GM12878 (cell line): Measurements from ENCODE around the gene NECAB2. TPM values are rescaled to one million over a fixed set of nuclear protein-coding genes. Genes with fewer than 3 reads are reported as not detected.

Experiments used
- ATAC-seq: fragments of 200-7000 bp; cut with Tn5 transposase; 3 replicates; pipeline ENCODE4 v1.9.1; 2020; ENCODE audit warnings: mild to moderate bottlenecking, moderate library complexity
- BruUV-seq: library from RNA; stranded (reverse); fragments of 400-500 nt; replicated peaks from 2 replicates; lab custom pipeline; 2021; lab: Mats Ljungman, UMichigan
- CTCF ChIA-PET: fragments of 300-600 bp; sonication (Branson Sonifier 250); formaldehyde crosslinking; extraction: SDS; loops from one replicate; lab custom pipeline; 2021; ENCODE audit warnings: inconsistent platforms; lab: Yijun Ruan, JAX
- POLR2A ChIA-PET: fragments of 350-600 bp; formaldehyde crosslinking; extraction: SDS; loops from one replicate; lab custom pipeline; 2021; ENCODE audit warnings: inconsistent platforms; lab: Charles Lee
- RAD21 ChIA-PET: fragments of 300-600 bp; sonication (Branson Sonifier 250); formaldehyde crosslinking; loops from one replicate; lab custom pipeline; 2023; ENCODE audit warnings: antibody characterized with exemption; ENCODE audit not compliant: unreplicated experiment; lab: Charles Lee
- SMC1A ChIA-PET: fragments of 300-600 bp; sonication (Branson Sonifier 250); formaldehyde crosslinking; loops from one replicate; lab custom pipeline; 2023; ENCODE audit not compliant: unreplicated experiment, uncharacterized antibody; lab: Charles Lee
- DNase-seq: peaks from one replicate; pipeline ENCODE4 v3.0.0-alpha.2; 2011; ENCODE audit warnings: low read depth, low spot score
- FAIRE-seq: peaks from 3 replicates; lab custom pipeline; 2011; peaks lifted over from hg19 to GRCh38; lab: Jason Lieb, UNC
- H2AFZ ChIP-seq: 2 replicates; pipeline ENCODE4 v1.6.0; 2011; ENCODE audit warnings: low read depth, low read length, control low read depth; ENCODE audit not compliant: control insufficient read depth
- H3K27ac ChIP-seq: 2 replicates; pipeline ENCODE4 v1.5.1; 2011; ENCODE audit warnings: control low read depth; ENCODE audit not compliant: control insufficient read depth, insufficient read depth
- H3K27me3 ChIP-seq, 2 experiments: replicated peaks in 1 of 2; 2 replicates each; pipeline versions ENCODE4 v1.6.0 to v1.6.1; 2011; ENCODE audit warnings: low read length in 1 of 2; ENCODE audit not compliant: control insufficient read depth in 2 of 2, insufficient read depth in 2 of 2
- H3K36me3 ChIP-seq, 2 experiments: 2 replicates each; pipeline ENCODE4 v1.5.1; 2011; ENCODE audit warnings: low read length in 1 of 2; ENCODE audit not compliant: control insufficient read depth in 2 of 2, insufficient read depth in 2 of 2
- H3K4me1 ChIP-seq: 2 replicates; pipeline ENCODE4 v1.6.1; 2011; ENCODE audit warnings: mild to moderate bottlenecking, low read length, moderate library complexity, mixed read lengths; ENCODE audit not compliant: control insufficient read depth, insufficient read depth
- H3K4me2 ChIP-seq: 2 replicates; pipeline ENCODE4 v1.6.0; 2011; ENCODE audit warnings: control low read depth; ENCODE audit not compliant: control insufficient read depth, insufficient read depth
- H3K4me3 ChIP-seq: fragments of 200-600 bp; sonication (generic); 2 replicates; pipeline ENCODE4 v1.5.1; 2016
- H3K79me2 ChIP-seq: 2 replicates; pipeline ENCODE4 v1.6.0; 2011; ENCODE audit warnings: low read length; ENCODE audit not compliant: control insufficient read depth, insufficient read depth
- H3K9ac ChIP-seq: 2 replicates; pipeline ENCODE4 v1.8.0; 2011; ENCODE audit warnings: low read length, control low read depth, mixed read lengths; ENCODE audit not compliant: control insufficient read depth, insufficient read depth
- H3K9me3 ChIP-seq: replicated peaks from 3 replicates; pipeline ENCODE4 v1.5.1; 2011; ENCODE audit warnings: mild to moderate bottlenecking, low read length; ENCODE audit not compliant: control insufficient read depth, insufficient read depth
- H4K20me1 ChIP-seq: 2 replicates; pipeline ENCODE4 v1.6.0; 2011; ENCODE audit not compliant: control insufficient read depth, insufficient read depth
- CHD2 ChIP-seq: IDR thresholded peaks from 2 replicates; pipeline ENCODE4 v1.6.1; 2011; ENCODE audit warnings: low read depth, low read length, improper control_type of control experiment, borderline replicate concordance
- CREB1 ChIP-seq: IDR thresholded peaks from 2 replicates; pipeline ENCODE4 v1.6.1; 2012; ENCODE audit warnings: low read depth, mild to moderate bottlenecking, inconsistent platforms
- E2F4 ChIP-seq: IDR thresholded peaks from 2 replicates; pipeline ENCODE4 v1.6.1; 2012; ENCODE audit warnings: low read depth, low read length, improper control_type of control experiment
- EGR1 ChIP-seq, 2 experiments: IDR thresholded peaks; 1 replicate in 1 of 2; 2 replicates in 1 of 2; pipeline ENCODE4 v1.6.1; 2011 to 2012; ENCODE audit warnings: low read depth in 2 of 2, low read length in 2 of 2, borderline replicate concordance in 1 of 2, mild to moderate bottlenecking in 1 of 2, moderate library complexity in 1 of 2
- GABPA ChIP-seq: IDR thresholded peaks from 2 replicates; pipeline ENCODE4 v1.6.1; 2014; ENCODE audit warnings: antibody characterized with exemption, low read depth, mild to moderate bottlenecking, inconsistent platforms
- MTA3 ChIP-seq: IDR thresholded peaks from 2 replicates; pipeline ENCODE4 v1.6.1; 2012; ENCODE audit warnings: low read length, inconsistent platforms, borderline replicate concordance
- NR2F1 ChIP-seq: fragments of 450-650 bp; conservative IDR thresholded peaks from 2 replicates; pipeline ENCODE4 v1.6.1; 2017; ENCODE audit warnings: mild to moderate bottlenecking
- POU2F2 ChIP-seq: IDR thresholded peaks from 3 replicates; pipeline ENCODE4 v1.6.1; 2011; ENCODE audit warnings: low read depth, mild to moderate bottlenecking, low read length, borderline replicate concordance
- SREBF1 ChIP-seq: IDR thresholded peaks from 2 replicates; pipeline ENCODE4 v1.6.1; 2012; ENCODE audit warnings: mild to moderate bottlenecking, low read length
- ZNF274 ChIP-seq: IDR thresholded peaks from one replicate; pipeline ENCODE4 v1.8.0; 2011; ENCODE audit not compliant: insufficient read length, insufficient read depth
- WGBS: methylation state at CpG from one replicate; pipeline ENCODE4 v1.1.6; 2016; ENCODE audit warnings: low lambda C conversion rate; ENCODE audit not compliant: insufficient replicate concordance, insufficient coverage; ENCODE audit errors: missing lambda C conversion rate; 5-methylcytosine and 5-hydroxymethylcytosine counted together
- in situ Hi-C: fragments of 300-500 bp; cut with MboI; formaldehyde crosslinking; loops from 9 replicates; pipeline ENCODE4 v1.14.3; 2018; ENCODE audit warnings: mixed read lengths
- intact Hi-C: fragments of 100-400 bp; cut with micrococcal nuclease; formaldehyde crosslinking; loops from one replicate; pipeline ENCODE4 v1.14.2; 2022; ENCODE audit not compliant: unreplicated experiment
- polyA plus RNA-seq, 11 experiments: library from polyadenylated mRNA; depleted of rRNA in 4 of 11; unstranded in 6 of 11; stranded (reverse) in 5 of 11; fragments of >200 nt; fragmentation: Nextera tagmentation in 4 of 11; fragmentation: Illumina TruSeq in 1 of 11; extraction: Ambion mirVana in 4 of 11; extraction: Trizol in 1 of 11; gene quantifications; 1 replicate in 1 of 11; 2 replicates in 10 of 11; pipeline versions ENCODE4 v1.2.1 to v1.2.3, GENCODE V29; 2011 to 2016; ENCODE audit warnings: inconsistent platforms in 2 of 11, missing spikeins in 2 of 11, low read depth in 1 of 11
- total RNA-seq, 4 experiments: library from RNA; depleted of rRNA in 3 of 4; stranded (reverse); fragments of >200 nt in 3 of 4; fragmentation: Illumina TruSeq in 1 of 4; extraction: Trizol in 1 of 4; gene quantifications; 2 replicates each; pipeline versions ENCODE4 v1.2.1 to v1.2.3, GENCODE V29; 2013 to 2021
- TF ChIP-seq, protein P1 (sequence below): fragments of 450-650 bp; IDR thresholded peaks from 2 replicates; pipeline ENCODE4 v1.6.1; 2014; ENCODE audit warnings: mild to moderate bottlenecking

Gene NECAB2
- total and polyA plus RNA-seq, 10 of the 15 experiments (the other 5 are each of a cell fraction or from before 2014, with no cell fraction given): not detected

GRCh38 chr16:84033251-84034195 is 65.5 kb downstream of the NECAB2 start:
- no peak for FAIRE-seq
- RAD21 ChIA-PET: no interaction called here
- TF ChIP-seq SREBF1 (no peak), ZNF274 (no peak), POU2F2 (no peak), EGR1 (IDR thresholded peaks at IDR 0.05; ENCODE audit: borderline replicate concordance in 1 of 2, low read depth in 2 of 2, low read length in 2 of 2) (no peak), CHD2 (no peak), NR2F1 (no peak), E2F4 (no peak), CREB1 (no peak), GABPA (no peak), MTA3 (no peak)
- TF ChIP-seq, protein P1, sequence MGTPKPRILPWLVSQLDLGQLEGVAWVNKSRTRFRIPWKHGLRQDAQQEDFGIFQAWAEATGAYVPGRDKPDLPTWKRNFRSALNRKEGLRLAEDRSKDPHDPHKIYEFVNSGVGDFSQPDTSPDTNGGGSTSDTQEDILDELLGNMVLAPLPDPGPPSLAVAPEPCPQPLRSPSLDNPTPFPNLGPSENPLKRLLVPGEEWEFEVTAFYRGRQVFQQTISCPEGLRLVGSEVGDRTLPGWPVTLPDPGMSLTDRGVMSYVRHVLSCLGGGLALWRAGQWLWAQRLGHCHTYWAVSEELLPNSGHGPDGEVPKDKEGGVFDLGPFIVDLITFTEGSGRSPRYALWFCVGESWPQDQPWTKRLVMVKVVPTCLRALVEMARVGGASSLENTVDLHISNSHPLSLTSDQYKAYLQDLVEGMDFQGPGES: no peak
- TF ChIP-seq, all 136 proteins: peak for 0
- no peak overlapping the region for H3K9ac ChIP-seq
- H3K36me3 ChIP-seq: no peaks in the 10 kb centered on the region
- no peak overlapping the region for H3K27ac ChIP-seq
- H3K4me2 ChIP-seq: no peak overlapping the region
- H3K4me3 ChIP-seq: no peak overlapping the region
- H3K27me3 ChIP-seq: no peaks in the 10 kb centered on the region; a peak in 1 of 4 replicates
- POLR2A ChIA-PET: no interaction called here
- H3K79me2 ChIP-seq: no peaks in the 10 kb centered on the region
- H2AFZ ChIP-seq: no peak overlapping the region
- WGBS: 32% methylated on average over 23 of the region's 25 CpGs
- BruUV-seq: no TSS peak
- ATAC-seq (no peak), DNase-seq (no peak)
- SMC1A ChIA-PET: no interaction called here
- intact Hi-C loops: no loop called here
- H3K9me3 ChIP-seq: no peaks in the 10 kb centered on the region
- CTCF ChIA-PET: no interaction called here
- in situ Hi-C loops: no loop called here
- no peaks in the 10 kb centered on the region for H3K4me1 ChIP-seq
- no peaks in the 10 kb centered on the region for H4K20me1 ChIP-seq
